Measurements from ENCODE around the gene ELSPBP1. TPM values are rescaled to one million over a fixed set of nuclear protein-coding genes. Genes with fewer than 3 reads are reported as not detected.

ELSPBP1 gene
- total RNA-seq, 1 experiment from 2014 or later: not detected

GRCh38 chr19:48000846-48001245 is 6.4 kb downstream of the ELSPBP1 start:
- TF ChIP-seq EGR1 (IDR thresholded peaks at IDR 0.05; ENCODE audit: low read depth): no peak
- TF ChIP-seq YY1 (IDR thresholded peaks at IDR 0.05; ENCODE audit: extremely low read depth, insufficient replicate concordance, low read depth, low read length): no peak
- TF ChIP-seq TCF7L2 (IDR thresholded peaks at IDR 0.05; ENCODE audit: borderline replicate concordance, extremely low read depth, insufficient read depth, insufficient read length): no peak
- no peak for TF ChIP-seq CTCF (IDR thresholded peaks at IDR 0.05 in 2 of 3, conservative IDR thresholded peaks at IDR 0.05 in 1 of 3; ENCODE audit: borderline replicate concordance in 1 of 3, insufficient read depth in 1 of 3, low read depth in 2 of 3, low read length in 2 of 3)
- no peak for TF ChIP-seq CEBPB (IDR thresholded peaks at IDR 0.05; ENCODE audit: low read depth)
- no peak for TF ChIP-seq REST (IDR thresholded peaks at IDR 0.05; ENCODE audit: low read depth)
- no peak for TF ChIP-seq ZNF274 (IDR thresholded peaks at IDR 0.05; ENCODE audit: low read depth, low read length)
- TF ChIP-seq EZH2 (IDR thresholded peaks at IDR 0.05): no peak
- POLR2A ChIA-PET: no interaction called here
- Histone ChIP-seq H3K9ac (ENCODE audit: low read length) (no peak overlapping the region), H2AFZ (ENCODE audit: low read depth, low read length, poor library complexity, severe bottlenecking) (no peak overlapping the region), H4K20me1 (ENCODE audit: insufficient read depth) (no peaks in the 10 kb centered on the region), H3K79me2 (ENCODE audit: insufficient read depth, low read length) (no peaks in the 10 kb centered on the region), H3K4me2 (ENCODE audit: low read length) (no peak overlapping the region), H3K27me3 (ENCODE audit: insufficient read depth, low read length) (no peaks in the 10 kb centered on the region), H3K4me1 (ENCODE audit: control insufficient read depth in 1 of 2, insufficient read depth in 2 of 2, low read length in 2 of 2) (no peaks in the 10 kb centered on the region), H3K9me3 (ENCODE audit: control insufficient read depth in 1 of 2, insufficient read depth in 1 of 2, low read depth in 1 of 2, low read length in 2 of 2) (no peaks in the 10 kb centered on the region), H3K9me2 (ENCODE audit: insufficient read depth) (no peaks in the 10 kb centered on the region), H3K36me3 (ENCODE audit: control insufficient read depth in 1 of 2, insufficient read depth in 2 of 2, low read length in 2 of 2) (no peaks in the 10 kb centered on the region), H3K27ac (ENCODE audit: low read depth, low read length) (no peak overlapping the region), H3K4me3 (replicated peaks in 1 of 2; ENCODE audit: low read depth in 1 of 2, low read length in 2 of 2) (no peak overlapping the region)
- intact Hi-C loops (cut with micrococcal nuclease): no loop called here
- CTCF ChIA-PET: no interaction called here
- RAD21 ChIA-PET (ENCODE audit: low non-redundant PET in 1 of 2, low total read pairs in 2 of 2, uncharacterized antibody in 2 of 2, unreplicated experiment in 2 of 2): no interaction called here
- ATAC-seq: no peak
- BruUV-seq (replicated peaks): no TSS peak
- no peak for DNase-seq (ENCODE audit: low read depth, low spot score)

All from HCT116 (cell line).